ENCODE measurements around the gene NUBP1.

Gene NUBP1

DNA sequence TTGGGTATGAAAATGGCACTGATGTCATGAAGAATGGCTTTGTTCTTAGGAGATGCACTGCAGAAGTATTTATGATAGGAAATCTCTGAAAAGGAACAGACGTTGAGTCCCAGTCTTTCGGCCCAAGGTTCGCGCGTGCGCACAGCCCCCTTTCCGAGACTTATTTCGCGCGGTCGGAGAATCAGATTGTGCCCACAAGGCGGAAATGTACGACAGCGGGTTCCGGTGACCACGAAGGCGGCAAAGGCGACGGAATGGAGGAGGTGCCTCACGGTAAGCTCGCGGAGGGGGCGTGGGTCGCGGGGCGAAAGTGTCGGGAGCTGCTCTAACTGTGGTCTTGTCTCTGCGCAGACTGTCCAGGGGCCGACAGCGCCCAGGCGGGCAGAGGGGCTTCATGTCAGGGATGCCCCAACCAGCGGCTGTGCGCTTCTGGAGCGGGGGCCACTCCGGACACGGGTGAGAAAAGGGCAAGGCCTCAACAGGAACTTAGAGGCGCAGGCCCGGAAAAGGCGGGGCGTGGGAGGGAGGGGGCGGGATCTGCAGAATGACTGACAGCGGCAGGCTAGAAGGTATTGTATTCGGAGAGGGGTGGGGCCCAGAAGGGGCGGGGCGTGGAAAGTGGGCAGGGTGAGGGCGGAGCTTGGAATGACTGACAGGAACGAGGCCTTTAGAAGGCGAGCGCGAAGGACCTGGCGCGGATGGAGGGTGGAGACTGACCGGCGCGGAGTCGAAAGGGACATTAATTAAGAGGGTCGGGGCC, at the start of gene NUBP1:
Gene NUBP1, plus strand, starts transcription at position 233 of the 760 bp plus-strand sequence. Its CDS starts 22 bp downstream, at position 255.
- Mint-ChIP-seq H3K27ac (peak within 1 kb of the TSS; percentile 98), H3K9me3 (no peaks in the 10 kb centered on the region), H3K27me3 (no peaks in the 10 kb centered on the region), H3K4me3 (peak within 1 kb of the TSS; percentile 84), H3K4me1 (ENCODE audit: low read depth) (peaks cover 74% of the 10 kb centered on the region), H3K36me3 (ENCODE audit: low read depth) (peaks cover 50% of the 10 kb centered on the region)
- intact Hi-C loops (cut with micrococcal nuclease): loop anchor here (2.0 kb wide), 1 partner anchor 137 kb away; no protein-coding TSS in a partner anchor

GRCh38 chr16:10693889-10694288, 49.8 kb upstream of the NUBP1 start:
- no peak overlapping the region for H3K4me3 Mint-ChIP-seq
- peaks cover 2% of the 10 kb centered on the region for H3K27me3 Mint-ChIP-seq
- no peaks in the 10 kb centered on the region for H3K4me1 Mint-ChIP-seq (ENCODE audit: low read depth)
- H3K9me3 Mint-ChIP-seq: peaks cover 6% of the 10 kb centered on the region
- no peak overlapping the region for H3K27ac Mint-ChIP-seq
- H3K36me3 Mint-ChIP-seq (ENCODE audit: low read depth): no peaks in the 10 kb centered on the region
- intact Hi-C loops (cut with micrococcal nuclease): no loop called here

- no peak overlapping the region for H3K27ac Mint-ChIP-seq
- H3K9me3 Mint-ChIP-seq: peaks cover 6% of the 10 kb centered on the region
- peaks cover 2% of the 10 kb centered on the region for H3K27me3 Mint-ChIP-seq
- intact Hi-C loops (cut with micrococcal nuclease): no loop called here
- H3K4me3 Mint-ChIP-seq: no peak overlapping the region
- no peaks in the 10 kb centered on the region for H3K36me3 Mint-ChIP-seq (ENCODE audit: low read depth)
- no peaks in the 10 kb centered on the region for H3K4me1 Mint-ChIP-seq (ENCODE audit: low read depth)
Measured at GRCh38 chr16:10694306-10694705, 49.3 kb upstream of the NUBP1 start.

GRCh38 chr16:10694830-10695229, 48.8 kb upstream of the NUBP1 start, which contains the start of gene TEKT5:
TSS of gene TEKT5 (minus strand) at chr16:10694930. CDS start at chr16:10694873, 57 bp downstream.
- Mint-ChIP-seq H3K4me3 (no peak within 1 kb of the TSS), H3K36me3 (ENCODE audit: low read depth) (no peaks in the 10 kb centered on the region), H3K27ac (no peak within 1 kb of the TSS), H3K27me3 (peaks cover 2% of the 10 kb centered on the region), H3K9me3 (peaks cover 6% of the 10 kb centered on the region), H3K4me1 (ENCODE audit: low read depth) (no peaks in the 10 kb centered on the region)
- intact Hi-C loops (cut with micrococcal nuclease): no loop called here

DNA sequence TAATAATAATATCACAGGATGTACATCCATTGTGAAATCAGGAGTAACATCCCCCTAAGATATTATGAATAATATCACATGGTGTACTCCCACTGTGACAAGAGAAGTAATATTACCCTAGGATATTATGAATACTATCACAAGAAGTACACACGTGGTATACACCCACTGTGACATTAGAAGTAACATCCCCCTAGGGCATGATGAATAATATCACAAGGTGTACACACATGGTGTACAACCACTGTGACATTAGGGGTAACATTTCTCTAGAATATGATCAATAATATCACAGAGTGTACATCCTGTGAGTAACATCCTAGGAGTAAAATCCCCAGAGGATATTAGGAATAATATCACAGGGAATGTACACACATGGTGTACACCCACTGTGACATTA, 43.9 kb upstream of the NUBP1 start:
- intact Hi-C loops (cut with micrococcal nuclease): no loop called here
- H3K9me3 Mint-ChIP-seq: no peaks in the 10 kb centered on the region
- H3K4me3 Mint-ChIP-seq: no peak overlapping the region
- no peaks in the 10 kb centered on the region for H3K27me3 Mint-ChIP-seq
- H3K36me3 Mint-ChIP-seq (ENCODE audit: low read depth): no peaks in the 10 kb centered on the region
- no peaks in the 10 kb centered on the region for H3K4me1 Mint-ChIP-seq (ENCODE audit: low read depth)
- no peak overlapping the region for H3K27ac Mint-ChIP-seq

DNA sequence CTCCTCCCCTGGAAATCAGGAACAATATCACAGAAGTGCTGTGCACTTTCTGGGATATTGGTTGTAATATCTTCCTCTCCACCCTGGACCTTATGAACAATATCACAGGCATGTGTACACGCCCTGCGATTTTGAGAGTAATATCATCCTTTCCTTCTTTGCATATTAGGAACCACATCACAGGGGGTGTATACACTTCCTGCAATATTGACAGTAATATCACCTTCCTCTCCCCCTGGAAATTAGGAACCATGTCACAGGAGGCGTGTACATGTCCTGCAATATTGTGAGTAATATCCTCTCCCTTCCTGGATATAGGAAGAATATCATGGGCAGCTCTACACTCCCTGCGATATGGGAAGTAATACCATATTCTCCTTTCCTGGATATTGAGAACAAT, 34.7 kb upstream of the NUBP1 start:
- H3K36me3 Mint-ChIP-seq (ENCODE audit: low read depth): no peaks in the 10 kb centered on the region
- H3K27me3 Mint-ChIP-seq: peaks cover 4% of the 10 kb centered on the region
- intact Hi-C loops (cut with micrococcal nuclease): no loop called here
- H3K9me3 Mint-ChIP-seq: no peaks in the 10 kb centered on the region
- no peak overlapping the region for H3K27ac Mint-ChIP-seq
- no peaks in the 10 kb centered on the region for H3K4me1 Mint-ChIP-seq (ENCODE audit: low read depth)
- H3K4me3 Mint-ChIP-seq: no peak overlapping the region

GRCh38 chr16:10728003-10728887, 15.4 kb upstream of the NUBP1 start:
- H3K9me3 Mint-ChIP-seq: no peaks in the 10 kb centered on the region
- no peaks in the 10 kb centered on the region for H3K4me1 Mint-ChIP-seq (ENCODE audit: low read depth)
- no peaks in the 10 kb centered on the region for H3K27me3 Mint-ChIP-seq
- no peak overlapping the region for H3K27ac Mint-ChIP-seq
- no peaks in the 10 kb centered on the region for H3K36me3 Mint-ChIP-seq (ENCODE audit: low read depth)
- intact Hi-C loops (cut with micrococcal nuclease): no loop called here
- no peak overlapping the region for H3K4me3 Mint-ChIP-seq

- H3K36me3 Mint-ChIP-seq (ENCODE audit: low read depth): no peaks in the 10 kb centered on the region
- intact Hi-C loops (cut with micrococcal nuclease): no loop called here
- H3K27ac Mint-ChIP-seq: no peak overlapping the region
- no peaks in the 10 kb centered on the region for H3K4me1 Mint-ChIP-seq (ENCODE audit: low read depth)
- no peak overlapping the region for H3K4me3 Mint-ChIP-seq
- H3K9me3 Mint-ChIP-seq: no peaks in the 10 kb centered on the region
- H3K27me3 Mint-ChIP-seq: no peaks in the 10 kb centered on the region
Measured at GRCh38 chr16:10729104-10730048, 14.3 kb upstream of the NUBP1 start.

DNA sequence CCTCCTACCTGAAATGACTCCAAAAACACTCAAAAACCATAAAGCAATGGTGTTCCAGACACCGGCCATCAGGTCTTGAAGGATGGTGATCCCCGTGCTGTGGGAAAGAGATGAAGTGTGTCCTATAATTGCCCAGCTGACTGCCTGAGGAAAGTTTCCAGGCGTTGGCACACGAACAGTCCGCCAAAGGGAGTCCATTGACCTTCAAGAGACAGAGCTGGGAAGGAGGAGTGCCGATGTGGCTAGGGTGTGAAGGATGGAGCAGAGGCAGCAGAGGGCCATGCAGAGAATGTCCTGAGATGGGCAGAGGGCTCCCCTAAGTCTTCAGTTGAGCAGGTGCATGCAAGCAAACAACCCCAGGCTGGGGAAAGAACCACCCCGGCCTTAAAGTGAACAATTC, 11.9 kb upstream of the NUBP1 start:
- intact Hi-C loops (cut with micrococcal nuclease): no loop called here
- Mint-ChIP-seq H3K4me3 (no peak overlapping the region), H3K9me3 (no peaks in the 10 kb centered on the region), H3K27me3 (no peaks in the 10 kb centered on the region), H3K4me1 (ENCODE audit: low read depth) (no peaks in the 10 kb centered on the region), H3K27ac (no peak overlapping the region), H3K36me3 (ENCODE audit: low read depth) (no peaks in the 10 kb centered on the region)

- no peaks in the 10 kb centered on the region for H3K9me3 Mint-ChIP-seq
- no peaks in the 10 kb centered on the region for H3K27me3 Mint-ChIP-seq
- peak overlapping the region; percentile 76 for H3K27ac Mint-ChIP-seq
- no peaks in the 10 kb centered on the region for H3K36me3 Mint-ChIP-seq (ENCODE audit: low read depth)
- H3K4me1 Mint-ChIP-seq (ENCODE audit: low read depth): peaks cover 37% of the 10 kb centered on the region
- peak overlapping the region; percentile 66 for H3K4me3 Mint-ChIP-seq
- intact Hi-C loops (cut with micrococcal nuclease): loop anchor here (1.0 to 5.0 kb wide), 2 partner anchors 223 to 480 kb away; no protein-coding TSS in a partner anchor
Measured at GRCh38 chr16:10737068-10737625, 6.5 kb upstream of the NUBP1 start.

GRCh38 chr16:10738231-10739077, 5.2 kb upstream of the NUBP1 start:
- no peaks in the 10 kb centered on the region for H3K27me3 Mint-ChIP-seq
- no peaks in the 10 kb centered on the region for H3K36me3 Mint-ChIP-seq (ENCODE audit: low read depth)
- no peak overlapping the region for H3K4me3 Mint-ChIP-seq
- no peaks in the 10 kb centered on the region for H3K9me3 Mint-ChIP-seq
- intact Hi-C loops (cut with micrococcal nuclease): loop anchor here (5.0 kb wide), 1 partner anchor 481 kb away; no protein-coding TSS in a partner anchor
- H3K27ac Mint-ChIP-seq: peak overlapping the region; percentile 76
- H3K4me1 Mint-ChIP-seq (ENCODE audit: low read depth): peaks cover 45% of the 10 kb centered on the region

- no peaks in the 10 kb centered on the region for H3K9me3 Mint-ChIP-seq
- intact Hi-C loops (cut with micrococcal nuclease): loop anchor here (5.0 kb wide), 1 partner anchor 483 kb away; no protein-coding TSS in a partner anchor
- peak overlapping the region; percentile 76 for H3K27ac Mint-ChIP-seq
- H3K36me3 Mint-ChIP-seq (ENCODE audit: low read depth): peaks cover 14% of the 10 kb centered on the region
- no peak overlapping the region for H3K4me3 Mint-ChIP-seq
- no peaks in the 10 kb centered on the region for H3K27me3 Mint-ChIP-seq
- peaks cover 51% of the 10 kb centered on the region for H3K4me1 Mint-ChIP-seq (ENCODE audit: low read depth)
Measured at GRCh38 chr16:10740000-10740844, 3.4 kb upstream of the NUBP1 start.
